Thyroid gland (tissue), 4 donors: ENCODE results near the gene COL9A3.

ENCODE experiments used
- CTCF ChIP-seq, 6 experiments: fragments of 200-600 bp in 3 of 6; fragments of 450-650 bp in 3 of 6; sonication (generic) in 3 of 6; IDR thresholded peaks; one replicate each; pipeline ENCODE4 v1.5.1; 2016 to 2019; ENCODE audit warnings: antibody characterized with exemption in 6 of 6, mild to moderate bottlenecking in 2 of 6, inconsistent platforms in 1 of 6, moderate library complexity in 1 of 6
- POLR2A ChIP-seq, 2 donors: fragments of 450-650 bp; IDR thresholded peaks; one replicate each; pipeline ENCODE4 v1.6.1; 2017; ENCODE audit warnings: antibody characterized with exemption in 2 of 2, mild to moderate bottlenecking in 2 of 2, moderate library complexity in 1 of 2

- TF ChIP-seq CTCF (IDR thresholded peaks at IDR 0.05), result no peak
- no peak for TF ChIP-seq POLR2A (IDR thresholded peaks at IDR 0.05)
Observed at GRCh38 chr20:62799036-62799435, 17.8 kb upstream of the COL9A3 start.
